ENCODE data around the gene CSNK2B. TPM values are rescaled to one million over a fixed set of nuclear protein-coding genes. Genes with fewer than 3 reads are reported as not detected.

Gene CSNK2B
- total RNA-seq, 1 donor from 2014 or later, result 126 TPM

DNA sequence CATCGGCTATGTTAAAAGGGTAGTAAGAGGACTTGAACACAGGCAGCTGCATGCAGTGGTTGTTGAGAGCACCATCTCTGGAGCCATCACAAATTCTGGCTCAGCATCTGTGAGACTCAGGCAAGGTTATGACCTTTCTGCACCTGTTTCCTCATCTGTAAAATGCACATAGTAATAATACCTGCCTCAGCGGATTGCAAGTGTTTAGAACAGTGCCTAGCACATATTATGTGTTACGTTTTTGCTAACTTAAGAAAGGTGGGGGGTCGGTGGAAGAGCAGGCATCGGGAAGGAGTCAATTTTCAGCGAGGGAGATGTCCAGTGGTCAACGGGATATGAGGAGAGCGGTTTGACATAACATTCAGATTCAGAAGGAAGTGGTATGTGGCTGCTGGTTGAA, 12.1 kb downstream of the CSNK2B start:
- H3K4me2 ChIP-seq, result no peak overlapping the region
- no peaks in the 10 kb centered on the region for H3K9me3 ChIP-seq (ENCODE audit: low read depth)
- H3K4me1 ChIP-seq, result peaks cover 4% of the 10 kb centered on the region
- no peak for DNase-seq (ENCODE audit: low spot score)
- H3K4me3 ChIP-seq, result no peak overlapping the region
- Mint-ChIP-seq H3K9me3 (no peaks in the 10 kb centered on the region), H3K27me3 (ENCODE audit: insufficient read depth, low read depth) (peaks cover 14% of the 10 kb centered on the region), H3K27ac (no peak overlapping the region), H3K4me1 (peaks cover 18% of the 10 kb centered on the region), H3K4me3 (no peak overlapping the region), H3K36me3 (peaks cover 2% of the 10 kb centered on the region)
- H3K27me3 ChIP-seq, result peaks cover 21% of the 10 kb centered on the region
- H3K27ac ChIP-seq, result no peak overlapping the region
- H3K79me2 ChIP-seq (ENCODE audit: low read depth), result no peaks in the 10 kb centered on the region
- H2AFZ ChIP-seq (replicated peaks), result no peak overlapping the region
- H3F3A ChIP-seq (ENCODE audit: low read depth), result peaks cover 22% of the 10 kb centered on the region
- no peaks in the 10 kb centered on the region for H3K36me3 ChIP-seq
- no peaks in the 10 kb centered on the region for H4K20me1 ChIP-seq (ENCODE audit: low read depth)
- no peak for TF ChIP-seq EZH2phosphoT487 (IDR thresholded peaks at IDR 0.05)
- no peak for TF ChIP-seq EZH2 (IDR thresholded peaks at IDR 0.05)
- TF ChIP-seq, protein P1, sequence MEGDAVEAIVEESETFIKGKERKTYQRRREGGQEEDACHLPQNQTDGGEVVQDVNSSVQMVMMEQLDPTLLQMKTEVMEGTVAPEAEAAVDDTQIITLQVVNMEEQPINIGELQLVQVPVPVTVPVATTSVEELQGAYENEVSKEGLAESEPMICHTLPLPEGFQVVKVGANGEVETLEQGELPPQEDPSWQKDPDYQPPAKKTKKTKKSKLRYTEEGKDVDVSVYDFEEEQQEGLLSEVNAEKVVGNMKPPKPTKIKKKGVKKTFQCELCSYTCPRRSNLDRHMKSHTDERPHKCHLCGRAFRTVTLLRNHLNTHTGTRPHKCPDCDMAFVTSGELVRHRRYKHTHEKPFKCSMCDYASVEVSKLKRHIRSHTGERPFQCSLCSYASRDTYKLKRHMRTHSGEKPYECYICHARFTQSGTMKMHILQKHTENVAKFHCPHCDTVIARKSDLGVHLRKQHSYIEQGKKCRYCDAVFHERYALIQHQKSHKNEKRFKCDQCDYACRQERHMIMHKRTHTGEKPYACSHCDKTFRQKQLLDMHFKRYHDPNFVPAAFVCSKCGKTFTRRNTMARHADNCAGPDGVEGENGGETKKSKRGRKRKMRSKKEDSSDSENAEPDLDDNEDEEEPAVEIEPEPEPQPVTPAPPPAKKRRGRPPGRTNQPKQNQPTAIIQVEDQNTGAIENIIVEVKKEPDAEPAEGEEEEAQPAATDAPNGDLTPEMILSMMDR (IDR thresholded peaks at IDR 0.05), result no peak
- H3K9ac ChIP-seq, result no peak overlapping the region

GRCh38 chr6:31680226-31681134, 14.6 kb downstream of the CSNK2B start, which contains the start of gene LY6G5C:
LY6G5C (minus strand) TSS chr6:31681067; CDS start chr6:31680373, 694 bp downstream.
- H3K27ac ChIP-seq, result no peak within 1 kb of the TSS
- no peaks in the 10 kb centered on the region for H3K9me3 Mint-ChIP-seq
- H3K9ac ChIP-seq, result no peak within 1 kb of the TSS

GRCh38 chr6:31681135-31681671, 15.3 kb downstream of the CSNK2B start:
- peak; percentile 67 for DNase-seq (ENCODE audit: low spot score)
- no peaks in the 10 kb centered on the region for H3K79me2 ChIP-seq (ENCODE audit: low read depth)
- H3K4me1 Mint-ChIP-seq, result peaks cover 27% of the 10 kb centered on the region
- peaks cover 21% of the 10 kb centered on the region for H3K27me3 ChIP-seq
- H2AFZ ChIP-seq (replicated peaks), result peak overlapping the region; percentile 78
- no peak overlapping the region for H3K27ac ChIP-seq
- peaks cover 15% of the 10 kb centered on the region for H3K27me3 Mint-ChIP-seq (ENCODE audit: insufficient read depth, low read depth)
- TF ChIP-seq EZH2 (IDR thresholded peaks at IDR 0.05) (peak; percentile 54), EZH2phosphoT487 (IDR thresholded peaks at IDR 0.05) (peak; percentile 7)
- TF ChIP-seq, protein P1 (IDR thresholded peaks at IDR 0.05), result peak; percentile 19
- no peaks in the 10 kb centered on the region for H3K9me3 ChIP-seq (ENCODE audit: low read depth)
- no peaks in the 10 kb centered on the region for H3K36me3 ChIP-seq
- peak overlapping the region; percentile 88 for H3K27ac Mint-ChIP-seq
- peak overlapping the region; percentile 83 for H3K4me3 Mint-ChIP-seq
- H4K20me1 ChIP-seq (ENCODE audit: low read depth), result peaks cover 5% of the 10 kb centered on the region
- H3K4me3 ChIP-seq, result peak overlapping the region; percentile 52
- H3F3A ChIP-seq (ENCODE audit: low read depth), result peaks cover 41% of the 10 kb centered on the region
- peaks cover 7% of the 10 kb centered on the region for H3K4me1 ChIP-seq
- no peak overlapping the region for H3K9ac ChIP-seq
- peaks cover 14% of the 10 kb centered on the region for H3K36me3 Mint-ChIP-seq
- H3K4me2 ChIP-seq, result peak overlapping the region; percentile 88
- H3K9me3 Mint-ChIP-seq, result no peaks in the 10 kb centered on the region

More at GRCh38 chr6:31680226-31681134, 14.6 kb downstream of the CSNK2B start, which contains the start of gene LY6G5C:
- Histone ChIP-seq H3K27me3 (peaks cover 21% of the 10 kb centered on the region), H3K4me2 (peak within 1 kb of the TSS; percentile 88), H3K4me1 (peaks cover 7% of the 10 kb centered on the region), H4K20me1 (ENCODE audit: low read depth) (peaks cover 5% of the 10 kb centered on the region), H2AFZ (replicated peaks) (peak within 1 kb of the TSS; percentile 78), H3K36me3 (no peaks in the 10 kb centered on the region), H3K4me3 (peak within 1 kb of the TSS; percentile 52), H3K79me2 (ENCODE audit: low read depth) (no peaks in the 10 kb centered on the region), H3K9me3 (ENCODE audit: low read depth) (no peaks in the 10 kb centered on the region), H3F3A (ENCODE audit: low read depth) (peaks cover 41% of the 10 kb centered on the region)
- H3K4me1 Mint-ChIP-seq, result peaks cover 27% of the 10 kb centered on the region
- H3K4me3 Mint-ChIP-seq, result peak within 1 kb of the TSS; percentile 83
- peaks cover 15% of the 10 kb centered on the region for H3K27me3 Mint-ChIP-seq (ENCODE audit: insufficient read depth, low read depth)
- TF ChIP-seq, protein P1 (IDR thresholded peaks at IDR 0.05), result peak; percentile 65
- TF ChIP-seq EZH2 (IDR thresholded peaks at IDR 0.05), result no peak
- no peak for TF ChIP-seq EZH2phosphoT487 (IDR thresholded peaks at IDR 0.05)
- peak; percentile 85 for DNase-seq (ENCODE audit: low spot score)
- peak within 1 kb of the TSS; percentile 88 for H3K27ac Mint-ChIP-seq
- H3K36me3 Mint-ChIP-seq, result peaks cover 6% of the 10 kb centered on the region
